ENCODE results near the gene SLC9B2. TPM values are rescaled to one million over a fixed set of nuclear protein-coding genes. Genes with fewer than 3 reads are reported as not detected.

Gene SLC9B2
- total and polyA plus RNA-seq, 12 donors = 1.00 to 11.4 (median 3.3) TPM

GRCh38 chr4:103019308-103020124, 57.0 kb downstream of the SLC9B2 start, which contains the start of gene SLC9B1:
SLC9B1 (minus strand) TSS chr4:103019705; CDS start chr4:102991711, 27,994 bp downstream.
- Histone ChIP-seq H3K4me1 (peaks cover 0 to 15% (median 7%) of the 10 kb centered on the region in 9 donors), H3K4me3 (peak within 1 kb of the TSS; percentile 36 to 64 (median 56)), H3K36me3 (peaks cover 0 to 6% (median 0%) of the 10 kb centered on the region in 9 donors), H3K9me3 (no peaks in the 10 kb centered on the region), H3K27ac (peak within 1 kb of the TSS; percentile 67 to 92 (median 90)), H3K27me3 (no peaks in the 10 kb centered on the region)
- peak; percentile 99 to 100 (median 100) for ATAC-seq
- 2% methylated on average over 46 of the region's 46 CpGs for WGBS, 2 donors
- DNase-seq = peak; percentile 94 to 95
- intact Hi-C loops (cut with DNase I) = loop anchor here in 6 of 10 donors (5.0 to 10.0 kb wide), 8 partner anchors 75 to 585 kb away; partner anchors contain the start of genes CISD2 (in 4 of the 6), UBE2D3 (in 2 of the 6) and BDH2 (in 1 of the 6)
- TF ChIP-seq, protein P1, sequence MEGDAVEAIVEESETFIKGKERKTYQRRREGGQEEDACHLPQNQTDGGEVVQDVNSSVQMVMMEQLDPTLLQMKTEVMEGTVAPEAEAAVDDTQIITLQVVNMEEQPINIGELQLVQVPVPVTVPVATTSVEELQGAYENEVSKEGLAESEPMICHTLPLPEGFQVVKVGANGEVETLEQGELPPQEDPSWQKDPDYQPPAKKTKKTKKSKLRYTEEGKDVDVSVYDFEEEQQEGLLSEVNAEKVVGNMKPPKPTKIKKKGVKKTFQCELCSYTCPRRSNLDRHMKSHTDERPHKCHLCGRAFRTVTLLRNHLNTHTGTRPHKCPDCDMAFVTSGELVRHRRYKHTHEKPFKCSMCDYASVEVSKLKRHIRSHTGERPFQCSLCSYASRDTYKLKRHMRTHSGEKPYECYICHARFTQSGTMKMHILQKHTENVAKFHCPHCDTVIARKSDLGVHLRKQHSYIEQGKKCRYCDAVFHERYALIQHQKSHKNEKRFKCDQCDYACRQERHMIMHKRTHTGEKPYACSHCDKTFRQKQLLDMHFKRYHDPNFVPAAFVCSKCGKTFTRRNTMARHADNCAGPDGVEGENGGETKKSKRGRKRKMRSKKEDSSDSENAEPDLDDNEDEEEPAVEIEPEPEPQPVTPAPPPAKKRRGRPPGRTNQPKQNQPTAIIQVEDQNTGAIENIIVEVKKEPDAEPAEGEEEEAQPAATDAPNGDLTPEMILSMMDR (IDR thresholded peaks at IDR 0.05) = no peak

- intact Hi-C loops (cut with DNase I) = loop anchor here in 6 of 10 donors (5.0 to 10.0 kb wide), 8 partner anchors 76 to 584 kb away; partner anchors contain the start of genes CISD2 (in 4 of the 6), UBE2D3 (in 2 of the 6) and BDH2 (in 1 of the 6)
Observed at GRCh38 chr4:103018391-103019307, 57.9 kb downstream of the SLC9B2 start.

DNA sequence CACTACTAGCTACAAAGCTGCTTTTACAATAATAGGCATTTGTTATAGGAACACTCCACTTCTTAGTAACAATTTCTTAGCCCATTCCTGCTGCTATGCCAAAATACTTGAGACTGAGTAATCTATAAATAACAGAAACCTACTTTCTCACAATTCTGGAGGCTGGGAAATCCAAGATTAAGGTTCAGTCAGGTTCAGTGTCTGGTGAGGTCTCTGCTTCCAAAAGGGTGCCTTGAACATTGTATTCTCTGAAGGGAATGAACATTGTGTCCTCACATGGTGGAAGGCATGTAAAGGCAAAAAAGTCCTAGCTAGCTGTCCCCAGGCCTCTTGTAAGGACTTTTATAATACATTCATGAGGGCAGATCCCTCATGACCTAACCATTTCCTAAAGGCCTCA, 64.0 kb downstream of the SLC9B2 start:
- no peak overlapping the region for H3K4me3 ChIP-seq
- ATAC-seq (peak in 1 of 8 donors; percentile 56), DNase-seq (no peak)
- intact Hi-C loops (cut with DNase I) = loop anchor here in 7 of 10 donors (5.0 to 10.0 kb wide), 5 partner anchors 82 to 578 kb away; partner anchors contain the start of genes CISD2 (in 3 of the 7), BDH2 (in 1 of the 7) and UBE2D3 (in 1 of the 7)
- peaks cover 0 to 15% (median 11%) of the 10 kb centered on the region in 9 donors for H3K4me1 ChIP-seq
- H3K9me3 ChIP-seq = no peaks in the 10 kb centered on the region
- TF ChIP-seq, protein P1 (IDR thresholded peaks at IDR 0.05) = no peak
- H3K27me3 ChIP-seq = no peaks in the 10 kb centered on the region
- peak overlapping the region in 5 of 10 donors; percentile 9 to 53 (median 29) for H3K27ac ChIP-seq
- H3K36me3 ChIP-seq = no peaks in the 10 kb centered on the region

More at GRCh38 chr4:103018391-103019307, 57.9 kb downstream of the SLC9B2 start:
- Histone ChIP-seq H3K27ac (peak overlapping the region; percentile 67 to 92 (median 90)), H3K27me3 (no peaks in the 10 kb centered on the region), H3K36me3 (no peaks in the 10 kb centered on the region), H3K4me1 (peaks cover 0 to 15% (median 7%) of the 10 kb centered on the region in 9 donors), H3K4me3 (peak overlapping the region; percentile 36 to 64 (median 56)), H3K9me3 (no peaks in the 10 kb centered on the region)
- WGBS, 2 donors = 50 to 60% methylated on average over 8 of the region's 8 CpGs
- TF ChIP-seq, protein P1 (IDR thresholded peaks at IDR 0.05) = no peak
- DNase-seq (peak in 1 of 2 donors; percentile 36), ATAC-seq (peak in 6 of 8 donors; percentile 18 to 38 (median 30))
